GM19455 (cell line): Measurements from ENCODE around the gene PPFIA3.
"Not testable (repeated sequence)": the region's sequence is repeated elsewhere in the genome, so short reads cannot be mapped to it uniquely, and the experiment has no call there.

Experiments
- ATAC-seq: cut with Tn5 transposase; IDR thresholded peaks from one replicate; pipeline ENCODE4 v1.9.1; 2021; ENCODE audit not compliant: unreplicated experiment

PPFIA3 gene

GRCh38 chr19:49123285-49123684 is 3.9 kb downstream of the PPFIA3 start:
- ATAC-seq, result not testable (repeated sequence)

- no peak for ATAC-seq
Measured at GRCh38 chr19:49125025-49125731, 5.8 kb downstream of the PPFIA3 start.

- no peak for ATAC-seq
Measured at GRCh38 chr19:49126575-49126974, 7.2 kb downstream of the PPFIA3 start.

GRCh38 chr19:49127225-49127624 is 7.9 kb downstream of the PPFIA3 start:
- ATAC-seq, result not testable (repeated sequence)

GRCh38 chr19:49127674-49128544 is 8.6 kb downstream of the PPFIA3 start:
- peak; percentile 85 for ATAC-seq

GRCh38 chr19:49128545-49129237 is 9.3 kb downstream of the PPFIA3 start:
- no peak for ATAC-seq

GRCh38 chr19:49129238-49129583 is 9.9 kb downstream of the PPFIA3 start:
- ATAC-seq, result no peak

- no peak for ATAC-seq
Measured at GRCh38 chr19:49130325-49130724, 11.0 kb downstream of the PPFIA3 start.

GRCh38 chr19:49132974-49133609 is 13.7 kb downstream of the PPFIA3 start:
- ATAC-seq, result no peak

GRCh38 chr19:49133621-49134454 is 14.5 kb downstream of the PPFIA3 start:
- no peak for ATAC-seq

GRCh38 chr19:49135686-49136085 is 16.3 kb downstream of the PPFIA3 start:
- no peak for ATAC-seq

GRCh38 chr19:49136771-49137171 is 17.4 kb downstream of the PPFIA3 start:
- ATAC-seq, result no peak

- no peak for ATAC-seq
Measured at GRCh38 chr19:49140951-49141350, 21.6 kb downstream of the PPFIA3 start.

- ATAC-seq, result no peak
Measured at GRCh38 chr19:49141352-49141751, 22.0 kb downstream of the PPFIA3 start.

GRCh38 chr19:49142866-49143335 is 23.6 kb downstream of the PPFIA3 start:
- no peak for ATAC-seq

GRCh38 chr19:49145573-49146407 is 26.4 kb downstream of the PPFIA3 start:
- ATAC-seq, result no peak

GRCh38 chr19:49146408-49146770 is 27.0 kb downstream of the PPFIA3 start:
- ATAC-seq, result not testable (repeated sequence)

- ATAC-seq, result no peak
Measured at GRCh38 chr19:49148044-49148682, 28.8 kb downstream of the PPFIA3 start.
